CD4-positive, alpha-beta T cell treated with Interleukin-10 for 1 hour (primary cell): ENCODE measurements around the gene AMPD3.

Experiments used
- DNase-seq: peaks from one replicate; pipeline ENCODE4 v3.0.0-alpha.2; 2020

Gene AMPD3

GRCh38 chr11:10542776-10543175 is 87.7 kb downstream of the AMPD3 start:
- no peak for DNase-seq

- DNase-seq: no peak
Measured at GRCh38 chr11:10543782-10544181, 88.7 kb downstream of the AMPD3 start.

- DNase-seq: no peak
Measured at GRCh38 chr11:10544491-10545465, 89.7 kb downstream of the AMPD3 start.

GRCh38 chr11:10550503-10551289 is 95.6 kb downstream of the AMPD3 start:
- DNase-seq: no peak

- no peak for DNase-seq
Measured at GRCh38 chr11:10551290-10551592, 96.2 kb downstream of the AMPD3 start.

GRCh38 chr11:10551845-10552352 is 96.8 kb downstream of the AMPD3 start:
- DNase-seq: no peak

GRCh38 chr11:10556590-10556989 is 101.5 kb downstream of the AMPD3 start:
- DNase-seq: no peak
